Activated T-cell treated with anti-CD3 and anti-CD28 coated beads for 4 hours (primary cell): ENCODE data around the gene UBE2U.

Source experiments
- DNase-seq: peaks from one replicate; pipeline ENCODE4 v3.0.0-alpha.2; 2020

UBE2U gene

GRCh38 chr1:64203420-64203819 is at the start of gene UBE2U:
TSS of gene UBE2U (plus strand) at chr1:64203623. CDS start at chr1:64204051, 428 bp downstream.
- DNase-seq = no peak

DNA sequence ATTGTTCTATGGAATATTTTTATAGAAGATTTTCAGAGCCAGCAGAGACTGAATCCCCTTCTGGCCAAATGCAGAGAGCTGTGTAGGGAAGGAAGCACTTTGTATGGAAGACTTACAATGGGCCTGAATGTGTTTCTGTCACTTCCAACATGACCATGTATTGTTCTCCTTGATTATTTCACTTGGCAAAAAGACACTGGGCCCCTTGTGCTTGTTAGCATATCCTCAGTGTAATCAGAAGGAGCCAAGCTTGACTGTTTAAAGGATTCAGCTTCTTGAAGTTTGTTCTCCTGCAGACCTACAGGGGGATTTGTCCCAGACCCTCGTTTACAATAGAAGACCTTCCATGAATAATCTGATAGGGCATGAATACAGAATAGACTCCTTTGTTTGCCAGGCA is 48.1 kb upstream of the UBE2U start:
- DNase-seq = no peak

DNA sequence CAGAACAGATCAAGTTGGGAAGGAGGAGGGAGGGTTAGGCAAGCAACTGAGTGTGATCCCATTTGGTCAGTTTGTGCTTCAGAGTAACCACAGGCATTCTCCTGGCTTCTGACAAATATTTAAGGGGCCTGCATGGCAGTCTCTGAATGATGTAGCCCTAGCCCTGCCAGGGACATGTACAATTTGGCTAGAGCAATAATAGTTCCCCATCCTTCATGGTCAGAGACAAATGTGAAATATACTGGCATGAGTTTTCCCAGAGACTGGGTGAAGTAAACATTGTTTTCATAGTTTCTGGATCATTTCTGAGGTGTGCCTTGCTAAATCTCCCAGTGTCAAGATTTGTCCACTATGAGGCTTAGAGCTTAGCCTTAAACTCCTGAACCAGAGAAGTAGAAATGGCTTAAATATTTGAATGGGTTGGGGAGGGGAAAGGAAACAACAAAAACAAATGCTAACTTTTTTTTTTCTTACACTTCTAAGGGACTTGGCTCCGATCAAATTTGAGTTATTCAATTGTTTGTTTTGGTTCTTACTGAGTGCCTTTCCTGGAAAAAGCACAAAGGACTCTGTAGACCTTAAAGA is 42.0 kb upstream of the UBE2U start:
- no peak for DNase-seq

GRCh38 chr1:64162151-64162550 is 41.3 kb upstream of the UBE2U start:
- no peak for DNase-seq

DNA sequence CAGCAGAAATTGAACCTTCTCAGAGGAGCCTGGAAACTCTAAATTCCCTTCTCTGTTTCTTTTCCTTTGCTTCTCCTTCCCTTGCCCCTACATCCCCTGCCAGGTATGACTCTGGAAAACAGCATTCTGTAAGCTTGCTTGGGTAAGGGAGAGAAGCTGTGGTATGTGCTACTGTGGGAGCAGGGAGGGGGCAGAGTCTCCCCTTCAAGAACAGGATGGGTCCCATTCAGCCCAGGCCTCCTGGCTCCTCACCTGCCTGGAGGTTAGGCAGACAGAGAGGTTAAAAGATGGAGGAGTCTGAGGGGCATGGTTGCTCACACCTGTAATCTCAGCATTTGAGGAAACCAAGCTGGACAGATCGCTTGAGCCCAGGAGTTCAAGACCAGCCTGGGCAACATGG is 40.6 kb upstream of the UBE2U start:
- no peak for DNase-seq

DNA sequence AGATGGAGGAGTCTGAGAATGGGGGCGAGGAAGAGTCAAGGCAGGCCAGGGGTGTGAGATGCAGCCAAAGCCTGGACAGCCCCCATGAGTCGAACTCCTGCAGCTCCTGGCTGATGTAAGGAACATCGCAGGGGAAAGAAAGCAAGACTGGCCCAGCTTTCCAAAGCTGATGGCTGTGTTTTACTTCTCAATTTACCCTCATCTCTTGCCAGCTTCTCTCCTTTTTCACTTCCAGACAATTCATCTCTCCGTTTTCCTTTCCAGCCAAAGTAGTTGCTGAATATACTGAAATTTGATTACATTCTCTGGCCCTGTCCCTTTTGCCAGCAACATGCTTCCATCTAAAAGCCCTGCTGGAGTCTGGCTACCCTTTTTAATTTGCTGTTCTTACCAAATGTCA is 40.0 kb upstream of the UBE2U start:
- no peak for DNase-seq

DNA sequence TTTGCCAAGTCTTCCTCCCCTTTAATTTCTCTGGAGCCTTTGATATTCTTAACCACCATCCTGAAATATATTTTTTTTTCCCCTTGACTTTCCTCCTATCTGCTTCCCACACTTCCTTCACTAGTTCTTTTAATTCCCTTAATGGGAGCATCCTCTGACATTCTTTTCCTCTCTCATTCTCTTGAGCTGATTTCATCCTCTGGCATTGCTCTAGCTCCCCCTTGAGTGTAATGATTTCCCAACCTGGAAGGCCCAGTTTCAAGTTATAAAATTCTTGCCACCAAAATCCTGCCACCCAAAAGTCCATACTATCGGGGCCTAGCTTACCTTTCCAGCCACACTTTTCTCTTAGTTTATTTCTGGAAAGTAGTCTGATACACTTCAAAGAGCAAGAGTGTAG is 39.5 kb upstream of the UBE2U start:
- no peak for DNase-seq

GRCh38 chr1:64166629-64167028 is 36.8 kb upstream of the UBE2U start:
- DNase-seq = no peak

- DNase-seq = no peak
Measured at GRCh38 chr1:64167176-64167575, 36.2 kb upstream of the UBE2U start.

DNA sequence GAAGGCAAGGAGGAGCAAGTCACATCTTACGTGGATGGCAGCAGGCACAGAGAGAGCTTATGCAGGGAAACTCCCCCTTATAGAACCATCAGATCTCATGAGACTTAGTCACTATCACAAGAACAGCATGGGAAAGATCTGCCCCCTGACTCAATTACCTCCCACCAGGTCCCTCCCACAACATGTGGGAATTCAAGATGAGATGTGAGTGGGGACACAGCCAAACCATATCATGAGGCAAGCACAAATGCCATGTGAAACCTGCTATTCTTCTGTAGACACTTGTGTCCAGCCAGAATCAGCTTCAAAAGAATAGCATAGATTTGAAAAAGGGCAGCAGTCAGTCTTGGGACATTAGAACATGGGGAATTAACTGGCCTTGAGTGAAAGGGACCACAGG is 32.2 kb upstream of the UBE2U start:
- DNase-seq = no peak

DNA sequence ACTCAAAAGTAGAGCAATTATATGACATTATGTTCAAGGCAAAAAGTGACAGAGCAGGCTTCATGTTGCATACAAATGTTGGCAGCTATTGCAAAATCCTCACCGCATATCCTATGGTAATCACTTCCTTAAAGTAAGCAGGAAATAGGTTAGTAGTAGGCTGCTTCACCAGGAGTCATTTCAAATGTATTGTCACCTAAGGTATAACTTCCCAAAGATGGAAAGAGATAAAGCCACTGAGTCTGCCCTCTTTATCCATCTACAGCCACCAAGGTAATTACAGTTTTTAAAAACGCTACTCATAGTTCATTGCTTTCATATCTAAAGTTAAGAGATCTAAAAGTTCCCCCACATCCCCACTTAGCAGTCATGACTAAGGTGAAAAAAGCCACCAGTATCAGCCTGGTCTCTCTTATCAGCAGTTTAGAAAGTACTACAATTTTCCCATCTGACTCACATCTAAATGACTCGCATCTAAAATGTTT is 31.6 kb upstream of the UBE2U start:
- DNase-seq = no peak

DNA sequence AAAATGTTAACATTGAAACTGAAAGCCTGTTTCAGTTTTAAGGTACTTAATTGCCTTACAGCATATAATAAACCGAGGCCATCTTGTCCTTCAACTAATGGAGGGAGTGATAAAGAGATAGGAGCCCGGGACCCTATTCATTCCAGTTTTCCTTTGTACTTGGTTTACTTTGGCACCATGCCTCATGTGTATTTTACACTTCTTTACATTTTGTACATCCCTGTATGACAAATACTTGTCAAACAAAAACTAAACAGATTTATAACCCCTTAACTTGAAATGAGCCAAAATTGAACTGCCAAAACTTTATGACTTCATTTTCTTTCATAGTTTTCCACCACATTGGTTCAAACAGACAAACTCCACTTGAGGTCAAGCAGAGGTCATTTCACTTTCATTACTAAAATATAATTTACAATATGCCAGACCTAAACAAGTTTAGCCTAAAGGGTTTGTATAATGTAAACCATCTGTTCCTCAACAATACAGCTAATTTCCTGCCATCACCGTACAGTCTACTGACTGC is 30.9 kb upstream of the UBE2U start:
- DNase-seq = no peak

DNA sequence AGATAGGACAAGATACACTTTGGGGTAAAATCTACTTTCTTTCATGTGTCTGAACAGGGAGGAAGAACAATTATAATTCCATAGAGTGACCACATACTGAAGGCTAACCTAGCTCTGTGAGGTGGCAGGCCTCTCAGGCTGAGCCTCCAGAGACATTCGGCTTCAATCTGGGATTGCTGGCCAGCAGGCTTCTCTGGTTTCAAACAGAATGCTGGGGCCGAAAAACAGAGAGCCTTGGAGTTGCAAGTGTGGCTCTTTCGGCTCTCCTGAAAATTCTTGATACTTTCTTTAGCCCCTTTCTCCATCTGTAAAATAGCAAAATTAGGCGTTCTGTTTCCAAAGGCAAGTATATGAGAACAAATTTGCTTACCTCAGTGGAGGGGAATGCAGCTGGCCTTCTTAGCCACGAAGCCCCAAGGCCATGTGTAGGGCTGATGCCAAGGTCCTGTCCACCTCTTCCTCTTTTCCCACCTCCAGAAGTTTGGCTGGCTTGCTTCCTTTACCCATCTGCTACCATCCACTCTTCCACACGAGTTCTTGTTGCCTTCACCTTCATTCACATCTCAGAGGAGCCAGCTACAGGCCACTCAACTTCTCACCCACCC is 30.0 kb upstream of the UBE2U start:
- no peak for DNase-seq

DNA sequence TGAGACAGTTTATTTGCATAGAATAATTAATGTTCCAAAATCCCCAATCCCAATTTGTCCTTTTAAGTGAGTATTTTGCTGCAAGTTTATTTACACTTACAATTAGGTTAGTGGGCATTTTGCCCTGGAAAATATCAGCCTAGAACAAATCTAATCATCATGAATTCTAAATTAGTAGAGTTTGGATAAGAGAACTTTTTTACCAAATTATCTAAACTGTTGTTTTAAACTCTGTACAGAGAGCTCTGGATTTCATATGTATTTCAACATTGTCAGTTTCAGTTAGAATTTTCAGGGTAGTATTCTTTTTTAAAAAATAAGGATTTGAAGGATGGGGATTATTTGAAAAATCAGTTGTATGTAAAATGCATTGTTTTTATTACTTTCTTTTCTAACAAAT is 27.8 kb upstream of the UBE2U start:
- DNase-seq = no peak

DNA sequence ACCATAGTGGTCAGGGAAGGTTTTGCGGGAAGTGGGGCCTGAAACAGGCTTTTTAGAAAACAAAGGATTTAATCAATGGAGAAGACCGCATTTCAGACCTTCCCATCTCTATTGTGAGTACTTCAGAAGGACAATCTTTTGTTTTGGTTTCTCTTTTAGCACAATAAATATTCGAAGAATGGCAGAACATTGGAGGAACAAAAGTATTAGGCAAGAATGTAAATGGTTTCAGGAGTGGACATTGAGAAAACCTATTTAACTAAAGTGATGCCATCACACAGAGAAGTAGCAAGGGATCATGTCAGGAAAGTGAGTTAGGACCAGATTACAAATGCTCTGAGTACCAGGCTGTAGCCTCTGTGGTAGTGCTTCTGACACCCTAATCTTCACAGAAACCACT is 26.8 kb upstream of the UBE2U start:
- DNase-seq = no peak

GRCh38 chr1:64179588-64179987 is 23.8 kb upstream of the UBE2U start:
- no peak for DNase-seq

GRCh38 chr1:64182207-64182606 is 21.2 kb upstream of the UBE2U start:
- DNase-seq = no peak

DNA sequence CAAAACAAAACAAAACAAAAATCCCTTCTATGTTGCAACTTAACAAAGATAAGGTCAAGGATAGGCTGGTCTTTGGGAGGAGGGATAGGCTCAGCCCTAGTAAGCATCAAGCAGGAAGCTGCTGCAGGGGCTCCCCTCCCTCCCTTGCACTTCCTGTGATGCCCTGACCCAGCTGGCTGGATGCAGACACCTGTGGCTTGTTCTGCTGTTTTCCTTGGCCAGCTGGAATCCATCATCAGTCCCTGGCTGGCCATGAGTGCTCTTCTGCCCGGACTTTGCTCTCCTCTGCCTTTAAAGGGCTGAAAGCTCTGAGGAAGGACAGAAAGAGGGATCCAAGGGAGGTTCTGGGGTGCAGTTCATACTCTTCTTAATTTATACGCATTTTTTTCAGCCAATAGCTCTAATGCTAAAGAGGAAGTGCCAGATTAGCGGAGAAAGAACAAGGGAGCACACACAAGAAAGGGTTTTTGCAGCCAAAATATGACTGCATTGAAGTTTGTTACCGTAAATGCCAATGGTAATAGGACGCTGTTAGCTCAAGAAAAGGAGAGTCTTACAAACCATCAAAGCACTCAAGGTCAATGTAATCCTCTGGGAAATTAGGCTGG is 19.9 kb upstream of the UBE2U start:
- DNase-seq = no peak

DNA sequence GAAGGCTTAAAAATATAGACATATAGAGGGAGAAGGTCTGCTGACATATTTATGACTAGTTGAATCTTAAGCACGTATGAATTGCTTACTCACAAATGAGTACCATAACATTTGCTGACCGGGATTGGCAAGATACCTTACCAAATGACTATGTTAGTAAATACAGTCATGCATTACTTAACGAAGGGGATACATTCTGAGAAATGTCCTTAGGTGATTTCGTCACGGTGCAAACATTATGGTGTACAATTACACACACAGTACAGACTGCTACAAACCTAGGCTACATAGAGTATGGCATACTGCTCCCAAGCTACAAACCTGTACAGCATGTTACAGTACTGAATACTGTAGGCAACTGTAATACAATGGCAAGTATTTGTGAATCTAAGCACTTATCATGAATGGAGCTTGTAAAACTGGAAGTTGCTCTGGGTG is 19.4 kb upstream of the UBE2U start:
- DNase-seq = no peak

DNA sequence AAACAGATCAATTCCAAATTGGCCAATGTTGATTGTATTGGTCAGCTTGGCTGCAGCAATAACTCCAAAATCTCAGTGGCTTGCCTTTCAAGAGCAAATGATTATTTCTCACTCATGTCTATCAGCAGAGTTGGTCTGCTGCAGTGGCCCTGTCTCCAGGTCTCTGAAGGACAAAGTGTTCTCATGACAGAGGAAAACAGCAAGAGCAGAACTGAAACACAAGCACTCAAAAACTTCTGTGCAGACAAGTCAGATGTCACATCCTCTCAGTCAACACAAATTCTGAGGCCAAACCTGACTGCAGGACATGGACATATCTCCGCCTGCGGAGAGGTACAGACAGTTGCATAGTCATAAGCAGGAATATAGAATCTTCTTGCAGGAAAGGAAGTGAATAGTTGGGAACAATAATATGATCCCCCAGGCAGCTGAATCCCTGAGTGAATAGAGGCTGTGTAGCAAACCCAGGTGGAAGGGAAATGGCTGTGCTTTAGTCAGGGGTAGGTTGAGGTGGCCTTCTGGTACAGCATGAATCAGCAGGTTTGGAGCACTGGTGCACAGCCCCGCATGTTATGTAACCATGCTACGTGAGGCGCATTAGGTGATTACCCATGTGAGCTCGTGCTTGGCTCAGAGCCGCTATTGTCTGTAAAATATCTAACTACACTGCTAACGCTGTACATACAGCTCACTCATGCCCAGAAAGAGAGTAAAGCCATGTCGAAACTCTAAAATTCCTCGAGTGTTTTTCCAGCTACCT is 17.1 kb upstream of the UBE2U start:
- no peak for DNase-seq

DNA sequence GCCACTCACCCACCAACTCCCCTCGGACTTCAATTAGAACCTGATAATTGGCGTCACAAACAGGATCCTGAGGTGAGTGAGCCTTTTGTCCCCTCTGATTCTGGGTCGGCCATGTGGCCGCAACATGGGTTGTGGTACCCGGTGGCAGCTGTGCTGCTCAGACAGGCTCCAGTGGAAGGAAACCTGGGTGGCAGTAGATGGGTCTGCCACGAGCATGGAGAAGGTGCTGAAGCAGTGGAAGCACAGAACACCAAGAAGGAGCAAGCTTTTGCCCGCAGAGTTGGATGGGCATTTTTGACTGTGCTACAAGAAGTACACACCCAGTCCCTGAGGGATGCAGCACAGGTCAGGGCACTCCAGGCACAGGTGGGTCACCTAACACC is 16.5 kb upstream of the UBE2U start:
- no peak for DNase-seq

DNA sequence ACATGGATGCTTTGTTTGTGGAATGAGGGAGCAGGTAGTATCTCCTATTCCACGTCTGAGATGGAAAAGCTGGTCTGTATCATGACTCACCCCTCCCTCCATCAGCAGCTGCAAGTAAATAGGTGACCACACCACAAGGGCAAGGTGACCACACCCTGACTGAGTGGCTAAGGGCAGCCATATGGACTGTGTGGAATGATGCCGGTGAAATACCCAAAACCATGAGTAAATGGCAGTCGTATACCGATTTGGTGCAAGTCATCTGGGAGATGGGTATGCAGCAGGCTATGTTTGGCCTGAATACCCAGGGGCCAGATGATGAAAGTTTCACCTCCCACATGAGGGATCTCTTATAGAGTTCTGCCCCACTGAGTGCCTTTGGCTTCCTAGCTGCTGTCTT is 15.8 kb upstream of the UBE2U start:
- DNase-seq = no peak

DNA sequence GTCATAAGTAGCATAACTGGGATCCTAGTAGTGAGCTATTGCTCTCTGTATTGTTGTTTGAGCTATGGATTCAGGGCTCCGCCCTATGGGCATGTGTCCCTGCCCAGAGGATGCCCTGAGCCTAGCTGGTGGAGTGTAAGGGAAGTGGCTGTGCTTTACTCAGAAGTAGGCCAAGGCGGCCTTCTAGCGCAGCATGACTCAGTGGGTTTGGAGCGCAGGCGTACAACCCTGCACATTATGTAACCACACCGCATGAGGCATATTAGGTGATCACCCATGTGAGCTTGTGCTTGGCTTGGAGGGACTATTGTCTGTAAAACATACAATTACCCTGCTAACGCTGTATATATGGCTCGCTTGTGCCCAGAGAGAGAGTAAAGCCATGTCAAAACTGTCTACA is 11.1 kb upstream of the UBE2U start:
- DNase-seq = no peak
